ENCODE measurements around the gene LELP1.

LELP1 gene

DNA sequence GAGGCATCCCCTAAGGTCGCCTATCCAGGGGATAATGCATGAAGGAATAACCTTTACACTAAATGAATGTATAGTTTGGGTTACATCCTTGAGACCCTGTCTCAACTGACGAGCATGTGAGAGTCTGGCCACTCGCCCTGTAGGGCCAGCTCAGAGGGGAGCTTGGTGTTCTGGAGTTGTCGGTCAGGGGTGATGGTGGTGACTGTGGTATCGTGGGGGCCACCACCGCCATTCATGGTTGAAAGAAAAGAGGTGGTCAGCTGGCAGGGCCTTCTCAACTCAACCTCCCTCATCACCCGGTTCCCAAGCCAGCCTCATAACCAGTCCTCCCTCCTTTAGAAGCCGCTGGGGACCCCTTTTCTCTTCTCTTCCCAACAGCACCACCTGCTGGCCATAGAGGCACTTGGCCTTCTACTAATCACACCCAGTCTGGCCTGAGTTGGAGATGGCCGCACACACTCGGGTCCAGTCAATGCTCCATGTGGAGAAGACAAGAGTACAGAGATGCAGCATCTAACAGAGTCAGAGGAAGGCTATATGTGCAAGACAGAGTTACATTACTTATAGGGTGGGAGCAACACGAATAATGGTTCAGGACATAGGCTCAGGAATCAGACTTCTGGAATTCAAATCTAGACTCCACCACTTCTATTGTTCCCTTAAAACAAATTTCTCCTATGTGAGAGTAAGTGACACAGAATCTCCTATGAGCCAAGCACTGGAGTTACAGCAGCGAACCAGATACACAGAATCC, 26.0 kb downstream of the LELP1 start:
- DNase-seq = peak in 1 of 2 experiments; percentile 67

DNA sequence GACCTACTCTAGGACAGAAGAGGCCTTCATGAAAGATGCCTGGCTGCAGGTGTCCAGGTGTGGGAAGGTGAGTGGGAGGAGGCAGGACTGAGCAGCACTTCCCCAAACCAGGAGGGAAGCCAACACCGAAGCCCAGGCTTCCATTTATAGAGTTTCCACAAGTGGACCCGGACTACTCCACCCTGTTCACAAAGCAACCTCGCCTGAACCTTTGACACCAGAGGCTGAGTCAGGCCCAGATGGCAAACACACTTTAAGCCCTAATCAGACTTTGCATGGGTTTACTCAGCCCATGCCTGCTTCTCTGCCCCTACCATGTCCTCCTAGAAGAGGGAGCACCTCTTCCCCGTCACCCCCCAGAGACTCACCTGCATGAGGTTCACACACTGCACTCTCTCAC, 28.1 kb downstream of the LELP1 start:
- no peak for DNase-seq

DNA sequence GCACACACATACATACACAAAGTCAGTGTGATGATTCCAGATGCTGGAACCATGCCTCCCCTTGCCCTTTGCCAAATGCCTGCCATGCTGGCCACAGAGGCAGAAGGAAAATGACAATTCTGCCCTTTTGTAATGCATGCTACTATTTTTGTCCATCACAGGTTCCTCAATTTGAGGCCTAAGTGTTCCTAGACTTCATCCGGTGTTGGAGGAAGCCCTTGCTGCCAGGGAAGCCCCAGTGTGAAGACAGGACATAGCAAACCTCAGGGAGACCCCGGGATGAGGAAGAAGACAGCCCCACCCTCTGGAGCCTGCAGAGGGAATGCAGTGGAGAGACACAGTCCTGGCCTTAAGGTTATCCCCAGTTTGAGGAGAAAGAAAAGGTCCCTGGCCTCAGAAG, 28.6 kb downstream of the LELP1 start:
- DNase-seq = no peak

DNA sequence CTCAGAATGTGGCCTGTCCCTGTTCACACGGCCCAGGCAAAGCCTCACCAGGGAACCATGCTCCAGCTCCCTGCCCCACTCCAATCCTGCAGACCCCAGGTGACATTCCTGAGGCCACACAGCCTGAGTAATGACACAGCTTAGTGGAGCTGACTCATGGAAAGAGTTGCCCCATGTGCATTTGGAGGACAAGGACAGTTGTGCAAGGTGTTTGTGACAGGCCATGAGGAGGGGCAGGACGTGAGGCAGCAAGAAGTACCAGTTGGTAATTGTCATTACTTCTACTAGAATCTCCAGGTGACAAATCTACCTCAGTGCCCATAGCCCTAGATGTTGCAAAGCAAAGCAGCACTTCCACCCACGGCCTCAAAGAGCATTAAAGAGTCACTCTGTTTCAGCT, 29.3 kb downstream of the LELP1 start:
- no peak for DNase-seq

DNA sequence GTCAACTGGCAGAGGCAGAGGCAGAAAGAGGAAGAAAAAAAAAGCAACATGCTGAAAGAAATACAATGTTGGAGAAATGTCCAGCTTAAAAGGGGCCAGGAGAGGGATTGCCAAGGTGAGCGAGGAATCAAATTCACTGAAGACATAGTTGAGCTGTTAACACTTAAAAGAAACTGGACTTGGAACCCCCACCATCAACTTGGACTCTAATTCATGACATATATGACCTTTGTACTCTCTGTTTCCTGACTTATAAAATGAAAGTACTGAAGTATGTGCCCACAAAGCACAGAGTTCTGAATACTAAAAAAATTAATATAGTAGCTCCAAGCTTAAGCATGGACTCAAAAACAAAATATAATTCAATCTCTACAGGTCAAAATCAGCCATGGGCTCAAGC, 30.2 kb downstream of the LELP1 start:
- DNase-seq = no peak

DNA sequence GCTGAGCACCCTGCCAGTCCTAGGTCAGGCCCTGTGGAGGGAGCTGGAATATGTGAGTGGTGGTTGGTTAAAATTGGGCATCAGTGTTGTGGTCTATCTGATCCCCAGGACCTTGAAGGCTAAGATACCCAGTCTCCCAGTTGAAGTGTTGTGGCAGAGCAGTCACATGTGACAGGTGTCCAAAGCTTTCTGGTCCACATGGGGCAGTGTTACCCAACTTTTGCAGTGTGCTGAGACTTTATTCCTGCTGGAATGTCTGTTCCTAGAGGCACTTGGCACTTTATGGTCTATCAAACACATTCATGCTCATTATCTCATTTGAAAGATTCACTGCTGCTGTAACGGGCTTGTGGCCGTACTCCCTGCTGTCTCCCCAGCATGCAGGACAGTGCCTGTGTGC, 35.3 kb downstream of the LELP1 start:
- peak in 1 of 2 experiments; percentile 9 for DNase-seq

DNA sequence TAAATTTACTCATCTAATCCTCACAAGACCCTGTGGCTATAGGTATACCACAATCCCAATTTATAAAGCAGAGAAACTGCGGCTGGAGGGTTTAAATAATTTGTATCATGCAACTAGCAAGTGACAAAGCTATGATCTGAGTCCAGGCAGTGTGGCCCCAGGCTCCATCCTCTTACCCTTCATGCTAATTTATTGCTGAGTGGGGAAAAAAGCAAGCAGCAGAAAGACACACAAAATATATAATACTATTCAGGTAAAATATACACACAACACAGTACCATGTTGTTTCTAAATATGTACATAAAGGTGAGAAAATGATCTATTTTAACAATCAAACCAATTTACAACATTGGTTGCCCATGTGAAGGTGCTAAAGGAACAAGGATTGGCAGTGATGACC, 38.9 kb downstream of the LELP1 start:
- DNase-seq = no peak

DNA sequence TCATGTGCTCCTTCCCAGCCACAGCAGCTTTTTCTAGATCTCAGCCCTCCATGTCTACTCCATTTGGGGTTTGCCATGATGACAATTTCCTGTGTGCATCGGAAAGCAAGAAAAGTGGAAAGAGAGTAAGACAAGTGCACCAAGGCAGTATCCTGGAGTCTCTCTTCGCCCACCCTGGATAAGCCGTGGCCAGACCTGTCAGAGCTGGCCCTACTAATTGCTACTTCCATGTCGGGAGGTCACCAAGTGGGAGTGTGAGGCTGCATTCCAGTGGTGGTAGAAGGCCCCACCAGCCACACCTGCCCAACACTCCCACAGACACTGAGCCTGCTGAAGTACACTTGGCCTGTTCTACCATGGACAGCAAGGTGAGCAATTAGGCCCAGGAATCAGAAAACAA, 42.2 kb downstream of the LELP1 start:
- DNase-seq = no peak

DNA sequence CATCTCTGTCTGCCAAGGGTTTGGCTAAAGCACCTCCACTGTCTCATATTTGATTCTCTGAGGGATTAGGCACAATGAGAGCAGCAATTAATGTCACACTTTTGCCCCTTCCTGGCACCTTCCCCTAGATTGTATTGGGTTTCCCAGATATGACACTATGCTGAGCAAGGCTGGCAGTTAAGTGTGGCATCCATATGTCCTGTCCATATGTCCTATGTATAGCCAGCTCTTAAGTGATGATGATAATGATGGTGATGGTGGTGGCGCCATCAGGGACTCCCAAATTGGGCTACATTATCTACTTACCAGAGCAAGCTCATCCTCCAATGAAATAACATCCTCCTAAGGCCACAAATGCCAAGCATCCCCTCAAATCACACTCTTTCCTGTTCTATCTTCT, 42.8 kb downstream of the LELP1 start:
- no peak for DNase-seq

DNA sequence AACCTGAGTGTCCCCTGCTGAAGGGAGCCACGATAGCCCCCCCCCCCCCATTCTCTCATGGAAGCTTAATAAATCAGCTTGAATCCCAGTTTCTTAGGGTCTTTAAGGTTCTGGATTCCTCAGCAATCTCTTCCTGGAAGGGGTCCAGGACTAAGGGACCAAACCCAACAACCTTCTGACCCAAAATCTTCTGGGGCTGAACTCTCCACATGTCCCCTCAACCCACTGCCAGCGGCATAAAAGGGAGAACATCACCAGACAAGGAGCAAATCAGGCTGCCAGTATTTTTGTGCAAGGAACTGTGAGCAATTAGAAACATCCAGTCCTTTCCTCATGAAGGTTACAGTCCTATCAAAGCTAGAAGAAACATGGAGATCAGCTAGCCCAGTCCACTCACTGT, 43.6 kb downstream of the LELP1 start:
- no peak for DNase-seq

DNA sequence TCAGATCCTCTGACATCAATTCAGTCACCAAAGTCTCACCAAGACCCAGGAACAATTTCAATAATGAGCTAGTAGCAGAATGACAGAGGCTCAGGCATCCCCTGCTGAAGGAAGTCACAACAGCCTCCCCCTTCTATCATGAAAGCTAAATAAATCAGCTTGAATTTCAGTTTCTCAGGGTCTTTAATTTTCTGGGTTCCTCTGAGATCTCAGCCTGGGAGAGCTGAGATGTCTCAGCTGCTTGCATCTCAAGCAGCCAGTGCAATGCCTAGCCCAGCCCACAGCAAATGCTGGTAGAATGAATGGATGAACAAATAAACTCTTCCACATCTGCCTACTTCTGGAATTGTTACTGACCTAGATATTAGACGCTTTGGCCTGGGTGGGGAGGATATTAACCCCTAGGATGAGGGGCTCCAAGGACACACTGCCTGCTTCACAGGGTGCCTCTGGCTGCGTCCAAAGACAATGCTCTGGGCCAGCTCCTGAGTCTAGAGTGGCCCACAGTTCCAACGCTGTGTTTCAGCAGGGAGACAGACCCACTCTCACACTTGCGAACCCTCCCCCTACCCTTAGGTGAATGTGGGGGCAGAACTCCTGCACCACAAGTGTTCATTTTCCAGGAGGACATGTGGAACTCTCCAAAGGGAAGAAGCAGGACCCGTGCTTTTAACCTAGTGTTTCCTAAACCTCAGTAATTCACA, 45.1 kb downstream of the LELP1 start:
- DNase-seq = no peak

DNA sequence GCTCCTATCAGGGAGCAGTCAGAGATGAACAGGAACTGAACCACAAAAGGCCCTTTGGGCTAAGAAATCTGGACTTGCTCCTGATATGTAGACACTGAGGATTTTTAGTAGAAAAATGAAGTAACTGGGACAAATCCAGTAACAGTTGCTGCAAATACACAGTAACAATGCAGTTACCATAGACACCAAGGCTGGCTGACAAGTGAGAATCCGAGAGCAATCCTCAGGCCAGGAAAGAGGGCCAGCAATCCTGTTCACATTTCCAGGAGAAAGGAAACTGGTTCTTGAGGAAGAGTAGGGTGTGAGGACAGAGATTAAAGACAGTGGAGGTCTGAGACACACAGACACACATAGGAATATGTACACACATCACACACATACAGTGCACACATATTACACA, 46.9 kb downstream of the LELP1 start:
- DNase-seq = no peak

DNA sequence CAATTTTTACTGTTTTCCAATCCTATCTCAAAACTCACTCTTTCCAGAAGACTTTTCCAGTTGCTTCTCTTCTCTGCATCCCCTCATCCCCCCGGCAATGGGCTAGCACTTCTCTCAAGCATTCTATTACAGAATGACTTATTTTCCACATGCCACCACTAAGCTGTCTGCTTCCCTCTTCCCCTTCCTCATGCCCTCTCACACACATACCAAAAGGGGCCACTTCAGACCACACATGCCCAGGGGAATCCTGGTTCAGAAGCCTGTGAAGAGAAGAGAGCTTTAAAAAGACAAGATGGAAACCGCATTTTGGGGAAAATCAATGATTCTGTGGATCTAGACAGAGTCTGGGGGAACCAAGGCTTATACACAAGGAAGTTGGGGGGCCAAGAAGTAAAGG, 47.9 kb downstream of the LELP1 start:
- no peak for DNase-seq

DNA sequence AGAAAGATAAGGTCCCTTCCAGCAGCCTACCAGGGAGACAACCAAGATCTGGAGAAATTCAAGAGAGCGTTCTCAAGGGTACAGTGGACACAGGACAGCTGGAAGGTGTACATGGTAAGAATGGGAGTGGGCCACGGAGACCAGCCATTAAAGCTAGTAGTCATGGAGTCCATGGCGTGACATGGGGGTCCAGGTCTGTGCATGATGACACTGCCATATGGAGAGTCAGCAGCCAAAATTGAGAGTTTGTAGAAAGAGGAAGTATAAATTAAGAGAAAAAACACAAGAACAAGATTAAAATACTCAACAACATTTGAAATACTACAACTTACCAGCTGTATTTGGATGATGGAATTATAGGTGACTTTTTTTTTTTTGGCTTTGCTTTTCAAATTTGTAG, 48.3 kb downstream of the LELP1 start:
- DNase-seq = no peak

DNA sequence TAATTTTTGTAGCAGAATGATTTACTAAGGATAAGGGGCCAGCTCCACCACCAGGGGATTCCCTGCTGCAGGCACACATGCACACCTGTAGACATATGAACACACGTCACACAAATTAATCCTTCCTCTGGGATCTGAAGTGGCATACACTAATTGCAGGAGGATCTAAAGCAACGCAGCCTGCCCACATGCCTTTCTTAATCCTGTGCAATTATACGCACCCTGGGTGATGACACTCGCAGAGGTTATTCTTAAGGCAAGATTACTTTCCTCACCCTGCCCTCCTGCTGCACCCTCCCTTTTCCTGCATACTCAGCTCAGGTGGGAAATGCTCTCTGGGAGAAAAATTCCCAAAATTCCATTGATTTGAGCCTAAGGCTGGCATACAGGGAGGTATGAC, 48.8 kb downstream of the LELP1 start:
- DNase-seq = no peak

DNA sequence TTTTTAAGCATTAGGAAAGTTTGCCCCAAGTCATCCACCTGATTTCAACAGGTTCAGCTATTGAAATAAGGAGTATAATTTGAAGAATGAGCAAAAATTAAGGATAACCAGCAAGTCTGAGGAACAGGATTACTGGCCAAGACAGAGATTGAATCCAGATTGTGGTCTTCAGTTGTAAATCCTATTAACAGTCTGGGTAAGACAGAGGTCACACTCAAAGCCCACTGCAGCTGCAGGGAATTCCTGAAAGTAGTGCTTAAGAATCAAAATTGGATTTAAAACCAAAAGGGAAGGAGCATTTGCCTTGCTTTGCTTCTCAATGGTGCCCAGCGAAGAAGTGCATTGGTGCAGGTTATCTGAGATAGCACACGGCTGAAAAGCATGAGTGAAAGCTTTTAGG, 49.8 kb downstream of the LELP1 start:
- DNase-seq = no peak

DNA sequence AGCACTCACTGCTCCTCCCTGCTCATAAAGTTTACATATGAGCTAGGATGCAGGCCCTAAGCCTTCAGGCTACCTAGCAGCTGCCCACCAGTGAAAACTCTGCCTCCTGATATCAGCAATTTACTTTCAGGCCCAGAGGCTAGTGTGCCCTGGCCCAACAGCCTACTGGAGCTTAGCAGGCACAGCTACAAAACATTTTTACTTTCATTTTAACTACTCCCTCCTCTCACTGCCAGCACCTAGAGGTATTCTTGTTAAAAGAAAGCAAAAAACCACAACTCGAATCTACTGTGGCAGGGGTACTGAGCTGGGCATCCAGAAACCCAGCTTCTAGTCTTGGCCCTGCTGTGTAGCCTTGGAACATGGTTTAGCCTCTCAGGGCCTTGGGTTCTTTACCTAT, 50.5 kb downstream of the LELP1 start:
- DNase-seq = no peak
